ENCODE data around the gene GRAPL.
"Not testable (repeated sequence)": the region's sequence is repeated elsewhere in the genome, so short reads cannot be mapped to it uniquely, and the experiment has no call there.

The GRAPL gene

DNA sequence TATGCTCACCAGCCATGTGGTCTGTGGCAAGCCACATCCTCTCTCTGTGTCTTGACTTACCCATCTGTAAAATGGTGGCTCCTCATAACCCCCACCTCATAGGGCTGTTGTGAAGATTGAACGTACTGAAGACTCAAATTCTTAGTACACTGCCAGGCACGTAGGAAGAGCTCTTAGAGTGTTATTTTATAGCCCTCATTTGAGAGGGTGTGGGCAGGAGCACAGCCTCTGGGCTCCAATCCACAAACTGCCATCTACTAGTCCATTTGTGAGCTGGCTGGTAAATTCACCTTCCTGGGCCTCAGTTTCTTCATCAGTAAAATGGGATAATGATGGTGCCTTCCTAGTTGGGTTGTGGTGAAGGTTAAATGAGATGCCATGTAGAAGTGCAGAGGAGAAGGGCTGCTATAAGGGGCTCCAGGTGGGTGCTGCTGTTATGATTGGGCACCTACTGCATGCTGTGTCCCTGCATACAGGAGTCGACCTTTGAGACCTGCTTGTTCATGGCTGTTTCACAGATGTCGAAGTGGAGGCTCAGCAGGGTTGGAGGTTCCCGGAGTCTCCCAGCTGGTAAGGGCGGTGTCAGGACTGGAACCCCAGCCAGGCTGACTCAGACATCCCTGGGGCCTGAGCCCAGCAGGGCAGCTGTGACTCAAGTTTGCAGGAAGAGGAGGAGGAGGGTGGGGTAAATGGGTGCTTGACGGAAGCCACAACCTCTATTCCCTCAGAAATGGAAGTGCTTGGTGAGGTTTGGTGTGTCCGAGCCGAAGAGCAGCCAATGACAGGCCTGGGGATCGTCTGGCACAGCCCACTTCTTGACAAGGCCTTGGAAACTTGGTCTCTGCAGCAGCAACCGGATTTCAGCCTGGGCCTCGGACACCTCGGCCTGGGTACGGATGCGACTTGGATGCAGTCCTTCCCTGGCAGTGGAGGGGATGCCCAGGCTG is 34.4 kb upstream of the GRAPL start:
- H3K4ac ChIP-seq (ENCODE audit: low read depth in 1 of 2, low read length in 2 of 2); H3K4me2 ChIP-seq (ENCODE audit: low read length, poor library complexity, severe bottlenecking); H2BK12ac ChIP-seq (ENCODE audit: low read length in 2 of 2); H4K8ac ChIP-seq (ENCODE audit: low read length); H2BK15ac ChIP-seq (ENCODE audit: low read depth, poor library complexity, severe bottlenecking); H3K23ac ChIP-seq (ENCODE audit: low read length in 2 of 2); H3K27ac ChIP-seq (ENCODE audit: low read length, poor library complexity, severe bottlenecking); H3K14ac ChIP-seq (ENCODE audit: low read length in 2 of 2); H3K4me1 ChIP-seq (ENCODE audit: control insufficient read depth, insufficient read depth, low read depth, low read length); H2AFZ ChIP-seq (ENCODE audit: low read depth, low read length); H3K9me3 ChIP-seq (ENCODE audit: control insufficient read depth, low read length); H3K4me3 ChIP-seq (ENCODE audit: insufficient read depth in 1 of 2, low read depth in 1 of 2, low read length in 2 of 2); H3K27me3 ChIP-seq (ENCODE audit: control insufficient read depth in 1 of 2, insufficient read depth in 1 of 2, low read length in 2 of 2); H3K36me3 ChIP-seq (ENCODE audit: control insufficient read depth in 1 of 2, insufficient read depth in 2 of 2, low read depth in 1 of 2, low read length in 2 of 2); H2AK5ac ChIP-seq (ENCODE audit: low read length, severe bottlenecking); H2BK5ac ChIP-seq (ENCODE audit: low read depth, low read length, poor library complexity, severe bottlenecking); H3K79me1 ChIP-seq (replicated peaks; ENCODE audit: low read length, poor library complexity, severe bottlenecking); H3K9ac ChIP-seq (ENCODE audit: low read length); H2BK120ac ChIP-seq (ENCODE audit: low read depth, low read length): not testable (repeated sequence)
- WGBS, result 14% methylated on average over 5 of the region's 15 CpGs
- Histone ChIP-seq H4K91ac (ENCODE audit: low read length) (peak overlapping the region; percentile 15), H3K18ac (ENCODE audit: low read depth in 1 of 2, low read length in 2 of 2) (peak overlapping the region; percentile 57 to 75)
- peak; percentile 56 for DNase-seq

DNA sequence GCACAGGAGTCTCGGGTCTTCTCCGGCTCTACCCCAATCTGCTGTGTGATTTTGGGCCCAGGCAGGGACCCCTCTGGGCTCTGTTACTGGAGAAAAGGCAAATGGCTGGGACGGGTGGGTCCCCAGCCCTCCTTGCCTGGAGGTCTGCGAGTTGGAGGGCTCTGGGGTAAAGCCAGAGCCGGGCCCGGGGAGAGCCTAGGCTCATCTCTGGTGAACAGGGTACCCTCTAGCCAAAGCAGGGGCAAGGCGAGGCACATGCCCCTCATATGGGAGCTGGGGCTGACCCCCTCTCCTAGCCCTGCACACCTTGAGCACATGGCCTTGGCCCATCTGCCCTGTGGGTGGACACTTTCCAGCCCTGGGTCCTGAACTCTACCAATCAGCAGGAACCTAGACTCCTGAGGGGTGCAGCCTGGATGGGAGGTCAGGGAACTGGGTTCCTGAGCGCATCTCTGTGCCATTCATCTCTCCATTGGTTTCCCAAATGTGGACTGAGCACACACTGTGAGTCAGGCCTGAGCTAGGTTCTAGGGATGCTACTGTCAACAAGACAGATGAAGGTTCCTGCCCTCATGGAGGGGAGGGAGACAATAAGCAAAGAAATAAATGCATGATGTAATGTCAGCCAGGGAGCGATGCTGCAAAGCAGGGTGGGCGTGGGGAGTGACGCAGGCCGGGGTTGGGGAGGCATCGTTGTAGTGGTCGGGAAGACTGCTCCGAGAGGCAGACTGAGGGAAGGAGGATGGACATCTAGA is 33.5 kb upstream of the GRAPL start:
- H2AFZ ChIP-seq (ENCODE audit: low read depth, low read length), result not testable (repeated sequence)

DNA sequence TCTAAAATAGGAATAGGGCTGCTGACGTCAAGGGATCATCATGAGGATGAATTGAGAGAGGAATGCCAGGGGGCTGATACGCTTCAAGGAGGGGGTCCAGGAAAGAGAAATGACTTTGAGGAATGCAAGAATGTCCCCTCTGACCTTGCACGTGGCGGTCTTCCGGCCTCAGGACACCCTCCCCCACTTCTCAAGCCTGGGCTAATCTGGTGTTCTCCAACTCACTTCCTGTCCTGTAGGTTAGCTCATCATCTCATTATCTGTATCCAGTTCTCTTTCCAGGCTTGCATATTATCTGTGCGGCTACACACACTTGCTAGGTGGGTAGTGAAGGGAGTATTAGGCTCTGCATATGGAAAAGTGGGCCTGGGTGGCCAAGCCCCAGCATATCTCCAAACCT is 18.9 kb upstream of the GRAPL start:
- DNase-seq, result peak; percentile 38

More for the DNA sequence above, 33.5 kb upstream of the GRAPL start:
- Histone ChIP-seq H3K18ac (ENCODE audit: low read depth in 1 of 2, low read length in 2 of 2) (peak overlapping the region in 1 of 2 experiments; percentile 21), H4K91ac (ENCODE audit: low read length) (peak overlapping the region; percentile 75), H2BK12ac (ENCODE audit: low read length in 2 of 2) (peak overlapping the region in 1 of 2 experiments; percentile 63), H2BK120ac (ENCODE audit: low read depth, low read length) (peak overlapping the region; percentile 34)
- 89% methylated on average over 1 of the region's 15 CpGs for whole genome bisulfite sequencing
- H3K9ac ChIP-seq (ENCODE audit: low read length); H3K4me3 ChIP-seq (ENCODE audit: insufficient read depth in 1 of 2, low read depth in 1 of 2, low read length in 2 of 2); H3K4me1 ChIP-seq (ENCODE audit: control insufficient read depth, insufficient read depth, low read depth, low read length); H3K27me3 ChIP-seq (ENCODE audit: control insufficient read depth in 1 of 2, insufficient read depth in 1 of 2, low read length in 2 of 2); H3K4me2 ChIP-seq (ENCODE audit: low read length, poor library complexity, severe bottlenecking); H3K36me3 ChIP-seq (ENCODE audit: control insufficient read depth in 1 of 2, insufficient read depth in 2 of 2, low read depth in 1 of 2, low read length in 2 of 2); H3K27ac ChIP-seq (ENCODE audit: low read length, poor library complexity, severe bottlenecking); H3K79me1 ChIP-seq (replicated peaks; ENCODE audit: low read length, poor library complexity, severe bottlenecking); H3K9me3 ChIP-seq (ENCODE audit: control insufficient read depth, low read length); H4K8ac ChIP-seq (ENCODE audit: low read length); H3K14ac ChIP-seq (ENCODE audit: low read length in 2 of 2); H2BK15ac ChIP-seq (ENCODE audit: low read depth, poor library complexity, severe bottlenecking); H3K4ac ChIP-seq (ENCODE audit: low read depth in 1 of 2, low read length in 2 of 2); H2AK5ac ChIP-seq (ENCODE audit: low read length, severe bottlenecking); H2BK5ac ChIP-seq (ENCODE audit: low read depth, low read length, poor library complexity, severe bottlenecking); DNase-seq; H3K23ac ChIP-seq (ENCODE audit: low read length in 2 of 2): not testable (repeated sequence)

More for the DNA sequence above, 18.9 kb upstream of the GRAPL start:
- H2BK12ac ChIP-seq (ENCODE audit: low read length in 2 of 2); H3K14ac ChIP-seq (ENCODE audit: low read length in 2 of 2); H2BK15ac ChIP-seq (ENCODE audit: low read depth, poor library complexity, severe bottlenecking); H3K4me1 ChIP-seq (ENCODE audit: control insufficient read depth, insufficient read depth, low read depth, low read length); H3K27me3 ChIP-seq (ENCODE audit: control insufficient read depth in 1 of 2, insufficient read depth in 1 of 2, low read length in 2 of 2); H3K4me3 ChIP-seq (ENCODE audit: insufficient read depth in 1 of 2, low read depth in 1 of 2, low read length in 2 of 2); H3K4ac ChIP-seq (ENCODE audit: low read depth in 1 of 2, low read length in 2 of 2); H3K9me3 ChIP-seq (ENCODE audit: control insufficient read depth, low read length); H3K79me1 ChIP-seq (replicated peaks; ENCODE audit: low read length, poor library complexity, severe bottlenecking); H3K4me2 ChIP-seq (ENCODE audit: low read length, poor library complexity, severe bottlenecking); H3K23ac ChIP-seq (ENCODE audit: low read length in 2 of 2); H4K8ac ChIP-seq (ENCODE audit: low read length); H3K36me3 ChIP-seq (ENCODE audit: control insufficient read depth in 1 of 2, insufficient read depth in 2 of 2, low read depth in 1 of 2, low read length in 2 of 2); H3K18ac ChIP-seq (ENCODE audit: low read depth in 1 of 2, low read length in 2 of 2); H2AFZ ChIP-seq (ENCODE audit: low read depth, low read length); H2AK5ac ChIP-seq (ENCODE audit: low read length, severe bottlenecking); H3K9ac ChIP-seq (ENCODE audit: low read length); H2BK120ac ChIP-seq (ENCODE audit: low read depth, low read length); H3K27ac ChIP-seq (ENCODE audit: low read length, poor library complexity, severe bottlenecking); H4K91ac ChIP-seq (ENCODE audit: low read length); H2BK5ac ChIP-seq (ENCODE audit: low read depth, low read length, poor library complexity, severe bottlenecking): not testable (repeated sequence)
- 0% methylated on average over 3 of the region's 6 CpGs for WGBS

Measured in mesenchymal stem cell (in vitro differentiated cells and primary cell).